Right atrium auricular region (tissue), 2 donors: ENCODE measurements around the gene TRIM72. TPM values are rescaled to one million over a fixed set of nuclear protein-coding genes. Genes with fewer than 3 reads are reported as not detected.
"Not testable (repeated sequence)": the region's sequence is repeated elsewhere in the genome, so short reads cannot be mapped to it uniquely, and the experiment has no call there.

ENCODE experiments used
- DNase-seq: peaks from one replicate; pipeline ENCODE4 v3.0.0-alpha.2; 2019; ENCODE audit warnings: low spot score
- H3K27ac ChIP-seq, 2 donors: fragments of 200-600 bp; sonication (generic); 1 replicate in 1 of 2; 2 replicates in 1 of 2; pipeline ENCODE4 v1.5.1; 2016 to 2019
- H3K27me3 ChIP-seq, 2 donors: fragments of 200-600 bp; sonication (generic); one replicate each; pipeline versions ENCODE4 v1.5.1 to v1.6.0; 2017 to 2019
- H3K36me3 ChIP-seq: fragments of 200-600 bp; sonication (generic); one replicate; pipeline ENCODE4 v1.5.1; 2016
- H3K4me1 ChIP-seq, 2 donors: fragments of 200-600 bp; sonication (generic); one replicate each; pipeline versions ENCODE4 v1.5.1 to v1.6.0; 2017 to 2019
- H3K4me3 ChIP-seq, 2 donors: fragments of 200-600 bp; sonication (generic); 1 replicate in 1 of 2; 2 replicates in 1 of 2; pipeline ENCODE4 v1.5.1; 2017 to 2019; ENCODE audit warnings: mild to moderate bottlenecking in 1 of 2, moderate library complexity in 1 of 2
- H3K9me3 ChIP-seq, 2 donors: fragments of 200-600 bp; sonication (generic); one replicate each; pipeline ENCODE4 v1.5.1; 2019
- total RNA-seq, 2 donors: library from RNA; depleted of rRNA; stranded (reverse); fragments of >200 nt; gene quantifications; one replicate each; pipeline ENCODE4 v1.1.0, GENCODE V29; 2016
- TF ChIP-seq, protein P1 (sequence below), 2 donors: fragments of 200-600 bp; sonication (generic); IDR thresholded peaks; one replicate each; pipeline ENCODE4 v1.5.1; 2019; ENCODE audit warnings: antibody characterized with exemption in 2 of 2

Gene TRIM72
- total RNA-seq, 2 donors from 2014 or later: 0.04 to 0.11 TPM

DNA sequence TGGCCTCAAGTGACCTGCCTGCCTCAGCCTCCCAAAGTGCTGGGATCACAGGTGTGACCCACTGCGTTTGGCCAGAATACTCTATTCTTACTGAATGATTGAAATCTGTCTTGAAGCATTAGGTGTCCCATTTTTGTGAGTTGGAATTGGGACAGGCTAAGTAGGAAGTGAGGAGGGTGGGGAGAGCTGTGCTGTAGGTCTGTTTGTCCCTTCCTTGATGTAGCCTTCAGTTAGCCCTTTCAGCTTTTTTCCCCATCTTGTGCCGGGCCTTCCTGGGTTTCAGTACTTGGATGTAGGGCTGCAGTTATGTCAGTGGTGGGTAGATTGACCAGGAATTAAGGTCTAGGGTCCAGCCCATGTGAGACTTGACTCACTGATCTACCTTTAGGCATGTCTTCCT lies 20.0 kb upstream of the TRIM72 start:
- H3K9me3 ChIP-seq: no peaks in the 10 kb centered on the region
- peaks cover 0 to 4% of the 10 kb centered on the region in 2 donors for H3K4me1 ChIP-seq
- H3K4me3 ChIP-seq: no peak overlapping the region
- TF ChIP-seq, protein P1, sequence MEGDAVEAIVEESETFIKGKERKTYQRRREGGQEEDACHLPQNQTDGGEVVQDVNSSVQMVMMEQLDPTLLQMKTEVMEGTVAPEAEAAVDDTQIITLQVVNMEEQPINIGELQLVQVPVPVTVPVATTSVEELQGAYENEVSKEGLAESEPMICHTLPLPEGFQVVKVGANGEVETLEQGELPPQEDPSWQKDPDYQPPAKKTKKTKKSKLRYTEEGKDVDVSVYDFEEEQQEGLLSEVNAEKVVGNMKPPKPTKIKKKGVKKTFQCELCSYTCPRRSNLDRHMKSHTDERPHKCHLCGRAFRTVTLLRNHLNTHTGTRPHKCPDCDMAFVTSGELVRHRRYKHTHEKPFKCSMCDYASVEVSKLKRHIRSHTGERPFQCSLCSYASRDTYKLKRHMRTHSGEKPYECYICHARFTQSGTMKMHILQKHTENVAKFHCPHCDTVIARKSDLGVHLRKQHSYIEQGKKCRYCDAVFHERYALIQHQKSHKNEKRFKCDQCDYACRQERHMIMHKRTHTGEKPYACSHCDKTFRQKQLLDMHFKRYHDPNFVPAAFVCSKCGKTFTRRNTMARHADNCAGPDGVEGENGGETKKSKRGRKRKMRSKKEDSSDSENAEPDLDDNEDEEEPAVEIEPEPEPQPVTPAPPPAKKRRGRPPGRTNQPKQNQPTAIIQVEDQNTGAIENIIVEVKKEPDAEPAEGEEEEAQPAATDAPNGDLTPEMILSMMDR (IDR thresholded peaks at IDR 0.05): no peak
- H3K27me3 ChIP-seq: no peaks in the 10 kb centered on the region
- DNase-seq: no peak
- H3K27ac ChIP-seq: no peak overlapping the region
- peaks cover 76% of the 10 kb centered on the region for H3K36me3 ChIP-seq

DNA sequence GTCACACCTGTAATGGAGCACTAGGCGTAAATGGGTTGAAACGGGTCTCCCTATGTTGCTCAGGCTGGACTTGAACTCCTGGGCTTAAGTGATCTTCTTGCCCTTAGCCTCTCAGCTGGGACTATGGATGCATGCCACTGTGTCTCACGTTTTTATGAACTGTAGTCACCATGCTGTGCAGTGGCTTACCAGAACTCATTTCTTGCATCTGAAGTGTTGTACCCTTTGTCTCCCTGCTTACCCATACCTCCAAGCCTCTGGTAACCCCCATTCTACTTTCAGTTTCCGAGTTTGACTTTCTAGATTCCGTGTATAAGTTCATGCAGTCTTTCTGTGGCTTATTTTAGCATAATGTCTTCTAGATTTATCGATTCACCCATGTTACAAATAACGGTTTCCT lies 19.0 kb upstream of the TRIM72 start:
- Histone ChIP-seq H3K27ac (no peak overlapping the region), H3K36me3 (peaks cover 66% of the 10 kb centered on the region), H3K4me3 (no peak overlapping the region), H3K4me1 (peaks cover 0 to 4% of the 10 kb centered on the region in 2 donors), H3K9me3 (no peaks in the 10 kb centered on the region), H3K27me3 (no peaks in the 10 kb centered on the region)
- TF ChIP-seq, protein P1 (IDR thresholded peaks at IDR 0.05): no peak
- no peak for DNase-seq

DNA sequence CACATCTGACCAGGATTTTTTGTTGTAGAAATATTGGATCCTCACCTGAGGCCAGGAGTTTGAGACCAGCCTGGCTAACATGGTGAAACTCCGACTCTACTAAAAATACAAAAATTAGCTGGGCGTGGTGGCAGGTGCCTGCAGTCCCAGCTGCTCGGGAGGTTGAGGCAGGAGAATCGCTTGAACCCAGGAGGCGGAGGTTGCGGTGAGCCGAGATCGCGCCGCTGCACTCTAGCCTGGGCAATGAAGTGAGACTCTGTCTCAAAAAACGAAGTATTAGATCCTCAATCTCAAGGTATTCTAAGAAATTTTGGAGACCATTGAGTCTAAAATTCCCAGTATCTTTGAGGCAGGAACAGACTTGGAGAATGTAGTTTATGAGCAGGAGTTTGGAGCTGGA lies 18.1 kb upstream of the TRIM72 start:
- H3K4me3 ChIP-seq, H3K27ac ChIP-seq, H3K27me3 ChIP-seq, DNase-seq, H3K9me3 ChIP-seq, H3K4me1 ChIP-seq: not testable (repeated sequence)
- H3K36me3 ChIP-seq: peaks cover 56% of the 10 kb centered on the region

DNA sequence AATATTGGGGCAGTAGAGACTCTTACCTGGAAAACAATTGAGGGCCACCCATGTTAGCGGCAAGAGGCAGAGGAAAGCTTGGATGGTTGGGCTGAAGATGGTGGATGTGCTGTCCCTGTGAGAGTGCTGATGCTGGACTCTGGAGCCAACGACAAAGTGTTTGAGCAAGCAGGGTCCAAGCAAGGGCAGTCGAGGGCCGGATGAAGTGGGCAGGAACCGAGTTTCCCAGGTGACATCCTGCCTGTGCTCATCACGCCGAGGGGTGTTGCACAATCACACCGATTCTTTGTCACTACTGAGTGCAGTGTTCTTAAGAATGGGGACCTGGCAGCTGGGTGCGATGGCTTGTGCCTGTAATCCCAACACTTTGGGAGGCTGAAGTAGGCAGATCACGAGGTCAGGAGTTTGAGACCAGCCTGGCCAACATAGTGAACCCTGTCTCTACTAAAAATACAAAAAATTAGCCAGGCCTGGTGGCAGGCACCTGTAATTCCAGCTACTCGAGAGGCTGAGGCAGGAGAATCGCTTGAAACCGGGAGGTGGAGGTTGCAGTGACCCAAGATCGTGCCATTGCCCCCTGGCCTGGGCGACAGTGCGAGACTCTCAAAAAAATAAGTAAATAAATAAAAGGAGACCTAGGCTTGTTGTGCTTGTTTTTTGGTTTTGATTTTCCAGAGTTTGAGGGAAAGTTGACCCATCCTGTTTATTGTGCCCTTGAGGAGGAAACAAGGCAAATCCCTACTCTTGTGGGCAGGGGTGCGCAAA lies 17.4 kb upstream of the TRIM72 start:
- H3K27me3 ChIP-seq: no peaks in the 10 kb centered on the region
- H3K9me3 ChIP-seq: no peaks in the 10 kb centered on the region
- TF ChIP-seq, protein P1 (IDR thresholded peaks at IDR 0.05): no peak
- peaks cover 50% of the 10 kb centered on the region for H3K36me3 ChIP-seq
- no peak overlapping the region for H3K4me3 ChIP-seq
- H3K27ac ChIP-seq: no peak overlapping the region
- peaks cover 0 to 9% of the 10 kb centered on the region in 2 donors for H3K4me1 ChIP-seq
- no peak for DNase-seq

DNA sequence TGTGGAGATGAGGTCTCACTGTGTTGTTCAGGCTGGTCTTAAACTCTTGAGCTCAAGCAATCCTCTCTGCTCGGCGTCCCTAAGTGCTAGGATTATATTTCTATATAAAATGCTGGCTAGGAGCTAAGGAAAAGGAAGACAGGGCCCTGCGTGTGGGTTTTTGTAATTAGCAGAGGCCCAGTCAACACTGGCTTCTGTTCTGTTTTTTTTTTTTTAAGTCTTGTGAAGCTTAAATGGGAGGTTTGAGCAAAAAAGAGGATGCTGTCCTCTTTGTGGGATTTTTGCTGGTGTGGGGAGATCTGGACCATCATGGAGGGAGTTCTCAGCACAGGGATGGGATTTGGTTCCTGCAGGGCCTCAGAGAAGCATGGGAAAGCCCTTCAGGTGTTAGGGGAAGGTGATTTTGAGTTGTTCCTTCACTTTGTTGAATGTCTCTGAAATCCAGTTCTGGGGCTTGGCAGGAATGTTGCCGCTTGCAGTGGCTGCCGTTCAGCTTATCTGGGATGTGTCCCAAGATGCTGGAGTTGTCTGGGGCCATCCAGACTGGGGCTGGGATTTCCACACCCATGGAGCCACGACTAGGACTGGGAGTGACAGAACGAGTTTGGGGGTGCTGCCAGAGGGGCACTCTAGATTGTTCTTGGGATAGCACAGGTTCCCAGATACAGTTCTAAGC lies 15.6 kb upstream of the TRIM72 start:
- Histone ChIP-seq H3K27ac (no peak overlapping the region), H3K4me1 (peaks cover 0 to 23% of the 10 kb centered on the region in 2 donors), H3K27me3 (no peaks in the 10 kb centered on the region), H3K9me3 (no peaks in the 10 kb centered on the region), H3K4me3 (no peak overlapping the region), H3K36me3 (peaks cover 31% of the 10 kb centered on the region)
- DNase-seq: no peak
- TF ChIP-seq, protein P1 (IDR thresholded peaks at IDR 0.05): no peak

DNA sequence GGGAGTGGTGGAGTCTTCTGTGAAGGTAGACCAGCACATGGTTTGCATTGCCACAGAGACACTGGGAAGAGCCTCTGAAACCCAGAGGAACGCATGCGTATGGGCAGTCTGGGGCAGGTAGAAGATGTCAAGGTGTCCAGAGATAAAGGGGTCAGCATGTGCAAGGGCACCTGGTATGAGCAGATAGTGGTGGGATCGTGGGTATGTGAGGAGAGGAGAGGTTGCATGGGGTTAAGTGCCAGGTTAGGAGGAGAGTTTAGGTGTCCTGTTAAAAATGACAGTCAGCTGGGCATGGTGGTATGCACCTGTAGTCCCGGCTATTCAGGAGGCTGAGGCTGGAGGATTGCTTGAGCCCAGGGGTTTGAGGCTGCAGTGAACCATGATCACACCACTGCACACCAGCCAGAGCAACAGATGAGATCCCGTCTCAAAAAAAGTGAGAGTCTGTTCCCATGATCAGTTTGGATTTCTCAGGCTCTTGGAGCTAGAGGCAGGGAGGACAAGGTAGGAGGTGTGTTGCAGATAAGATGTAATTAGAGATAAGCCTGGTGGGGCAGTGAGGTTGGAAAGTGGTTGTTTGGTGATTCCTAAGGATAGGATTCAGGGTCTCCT lies 14.4 kb upstream of the TRIM72 start:
- Histone ChIP-seq H3K27ac (no peak overlapping the region), H3K4me3 (no peak overlapping the region), H3K36me3 (peaks cover 19% of the 10 kb centered on the region), H3K9me3 (no peaks in the 10 kb centered on the region), H3K27me3 (no peaks in the 10 kb centered on the region), H3K4me1 (peaks cover 0 to 23% of the 10 kb centered on the region in 2 donors)
- TF ChIP-seq, protein P1 (IDR thresholded peaks at IDR 0.05): no peak
- no peak for DNase-seq

DNA sequence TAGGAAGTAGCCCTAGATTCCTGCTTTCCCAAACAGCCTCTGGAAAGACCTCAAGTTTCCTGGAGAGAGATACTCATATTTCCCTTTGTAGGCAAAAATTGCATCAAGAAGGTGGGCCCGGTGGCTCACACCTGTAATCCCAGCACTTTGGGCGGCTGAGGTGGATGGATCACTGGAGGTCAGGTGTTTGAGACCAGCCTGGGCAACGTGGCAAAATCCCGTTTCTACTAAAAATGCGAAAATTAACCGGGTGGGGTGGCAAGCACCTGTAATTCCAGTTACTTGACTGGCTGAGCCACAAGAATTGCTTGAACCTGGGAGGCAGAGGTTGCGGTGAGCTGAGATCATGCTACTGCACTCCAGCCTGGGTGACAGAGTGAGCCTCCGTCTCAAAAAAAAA lies 13.8 kb upstream of the TRIM72 start:
- Histone ChIP-seq H3K36me3 (peaks cover 13% of the 10 kb centered on the region), H3K4me1 (peaks cover 0 to 23% of the 10 kb centered on the region in 2 donors)
- not testable (repeated sequence) for H3K9me3 ChIP-seq, DNase-seq, H3K27ac ChIP-seq, H3K4me3 ChIP-seq, H3K27me3 ChIP-seq
